ENCODE results near the gene NOLC1. TPM values are rescaled to one million over a fixed set of nuclear protein-coding genes. Genes with fewer than 3 reads are reported as not detected.

NOLC1 gene
- total RNA-seq, 3 donors from 2014 or later: 33.2 to 44.3 (median 40.1) TPM

GRCh38 chr10:102167861-102168260 is 15.7 kb downstream of the NOLC1 start:
- H3K4me3 ChIP-seq: no peak overlapping the region
- H3K9me3 ChIP-seq: no peaks in the 10 kb centered on the region
- ATAC-seq: no peak
- TF ChIP-seq, protein P1, sequence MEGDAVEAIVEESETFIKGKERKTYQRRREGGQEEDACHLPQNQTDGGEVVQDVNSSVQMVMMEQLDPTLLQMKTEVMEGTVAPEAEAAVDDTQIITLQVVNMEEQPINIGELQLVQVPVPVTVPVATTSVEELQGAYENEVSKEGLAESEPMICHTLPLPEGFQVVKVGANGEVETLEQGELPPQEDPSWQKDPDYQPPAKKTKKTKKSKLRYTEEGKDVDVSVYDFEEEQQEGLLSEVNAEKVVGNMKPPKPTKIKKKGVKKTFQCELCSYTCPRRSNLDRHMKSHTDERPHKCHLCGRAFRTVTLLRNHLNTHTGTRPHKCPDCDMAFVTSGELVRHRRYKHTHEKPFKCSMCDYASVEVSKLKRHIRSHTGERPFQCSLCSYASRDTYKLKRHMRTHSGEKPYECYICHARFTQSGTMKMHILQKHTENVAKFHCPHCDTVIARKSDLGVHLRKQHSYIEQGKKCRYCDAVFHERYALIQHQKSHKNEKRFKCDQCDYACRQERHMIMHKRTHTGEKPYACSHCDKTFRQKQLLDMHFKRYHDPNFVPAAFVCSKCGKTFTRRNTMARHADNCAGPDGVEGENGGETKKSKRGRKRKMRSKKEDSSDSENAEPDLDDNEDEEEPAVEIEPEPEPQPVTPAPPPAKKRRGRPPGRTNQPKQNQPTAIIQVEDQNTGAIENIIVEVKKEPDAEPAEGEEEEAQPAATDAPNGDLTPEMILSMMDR (IDR thresholded peaks at IDR 0.05): no peak
- DNase-seq: no peak
- intact Hi-C loops (cut with DNase I, micrococcal nuclease): loop anchor here in 1 of 2 donors (10.0 kb wide), 1 partner anchor 187 kb away; no protein-coding TSS in a partner anchor
- no peaks in the 10 kb centered on the region for H3K36me3 ChIP-seq (ENCODE audit: low read depth)
- H3K4me1 ChIP-seq (ENCODE audit: low read depth): no peaks in the 10 kb centered on the region

DNA sequence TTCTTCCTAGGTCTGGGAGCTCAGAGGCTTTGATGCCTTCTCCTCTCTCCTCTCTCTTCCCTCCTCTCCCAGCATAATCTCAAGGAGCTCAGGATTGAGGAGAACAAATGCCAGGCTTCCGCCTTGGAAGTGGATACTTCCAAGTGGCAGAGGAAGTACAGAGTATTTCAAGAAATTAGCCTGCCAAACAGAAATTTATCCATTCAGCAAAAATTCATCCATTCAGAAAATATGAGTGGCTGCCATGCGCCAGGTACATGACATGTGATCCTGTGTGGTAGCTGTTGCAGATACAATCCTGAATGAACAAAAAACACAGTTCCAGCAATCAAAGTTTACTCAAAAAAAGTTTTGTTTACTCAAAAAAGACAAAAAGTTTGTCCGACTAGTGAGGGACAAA is 18.4 kb downstream of the NOLC1 start:
- Histone ChIP-seq H3K9me3 (no peaks in the 10 kb centered on the region), H3K4me3 (no peak overlapping the region), H3K4me1 (ENCODE audit: low read depth) (no peaks in the 10 kb centered on the region), H3K36me3 (ENCODE audit: low read depth) (no peaks in the 10 kb centered on the region)
- intact Hi-C loops (cut with DNase I, micrococcal nuclease): no loop called here
- no peak for DNase-seq
- no peak for ATAC-seq
- TF ChIP-seq, protein P1 (IDR thresholded peaks at IDR 0.05): no peak

- DNase-seq (no peak), ATAC-seq (no peak)
- no peaks in the 10 kb centered on the region for H3K4me1 ChIP-seq (ENCODE audit: low read depth)
- H3K9me3 ChIP-seq: no peaks in the 10 kb centered on the region
- no peaks in the 10 kb centered on the region for H3K36me3 ChIP-seq (ENCODE audit: low read depth)
- intact Hi-C loops (cut with DNase I, micrococcal nuclease): no loop called here
- TF ChIP-seq, protein P1 (IDR thresholded peaks at IDR 0.05): no peak
- H3K4me3 ChIP-seq: no peak overlapping the region
Observed at GRCh38 chr10:102172288-102172687, 20.1 kb downstream of the NOLC1 start.

DNA sequence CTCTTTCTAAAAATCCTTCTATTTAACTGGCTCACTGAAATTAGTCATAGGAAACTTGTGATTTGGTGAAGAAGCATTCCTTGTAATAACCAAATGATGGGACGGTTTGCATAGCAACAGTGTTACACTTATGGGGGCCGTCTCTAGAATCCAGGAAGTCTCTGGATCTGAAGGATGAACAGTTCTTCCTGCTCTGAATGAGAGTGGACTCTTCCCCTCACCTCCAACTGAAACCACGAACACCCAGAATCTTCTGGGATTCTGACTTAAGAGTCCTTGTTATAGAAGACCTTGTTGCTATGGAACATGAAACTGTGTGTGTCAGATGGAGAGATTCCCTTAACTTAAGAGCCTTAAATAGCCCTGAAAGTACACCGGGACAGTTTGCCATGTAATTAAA is 23.2 kb downstream of the NOLC1 start:
- H3K4me3 ChIP-seq: no peak overlapping the region
- DNase-seq (no peak), ATAC-seq (no peak)
- TF ChIP-seq, protein P1 (IDR thresholded peaks at IDR 0.05): no peak
- intact Hi-C loops (cut with DNase I, micrococcal nuclease): no loop called here
- H3K9me3 ChIP-seq: no peaks in the 10 kb centered on the region
- no peaks in the 10 kb centered on the region for H3K4me1 ChIP-seq (ENCODE audit: low read depth)
- no peaks in the 10 kb centered on the region for H3K36me3 ChIP-seq (ENCODE audit: low read depth)

GRCh38 chr10:102184606-102185005 is 32.4 kb downstream of the NOLC1 start:
- H3K4me3 ChIP-seq: no peak overlapping the region
- peaks cover 2% of the 10 kb centered on the region for H3K9me3 ChIP-seq
- ATAC-seq (no peak), DNase-seq (no peak)
- H3K4me1 ChIP-seq (ENCODE audit: low read depth): peaks cover 14% of the 10 kb centered on the region
- no peaks in the 10 kb centered on the region for H3K36me3 ChIP-seq (ENCODE audit: low read depth)
- TF ChIP-seq, protein P1 (IDR thresholded peaks at IDR 0.05): no peak
- intact Hi-C loops (cut with DNase I, micrococcal nuclease): no loop called here

DNA sequence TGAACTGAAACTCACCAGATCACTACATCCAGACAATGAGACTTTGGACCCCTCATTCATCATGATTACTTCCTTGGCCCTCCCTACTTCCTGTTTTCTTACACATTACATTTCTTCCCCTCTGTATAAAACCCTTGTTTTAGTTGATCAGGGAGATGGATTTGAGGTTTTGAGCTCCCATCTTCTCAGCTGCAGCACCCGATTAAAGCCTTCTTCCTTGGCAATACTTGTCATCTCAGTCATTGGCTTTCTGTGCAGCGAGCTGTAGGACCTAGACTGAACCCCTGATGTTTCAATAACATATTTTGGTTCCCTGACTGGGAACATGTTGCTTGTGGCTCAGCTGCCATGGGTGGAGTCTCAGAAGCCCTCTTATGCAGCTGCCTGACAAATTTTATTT is 33.1 kb downstream of the NOLC1 start:
- peaks cover 15% of the 10 kb centered on the region for H3K4me1 ChIP-seq (ENCODE audit: low read depth)
- no peak for ATAC-seq
- H3K9me3 ChIP-seq: peaks cover 2% of the 10 kb centered on the region
- H3K4me3 ChIP-seq: no peak overlapping the region
- intact Hi-C loops (cut with DNase I, micrococcal nuclease): no loop called here
- TF ChIP-seq, protein P1 (IDR thresholded peaks at IDR 0.05): no peak
- DNase-seq: no peak
- no peaks in the 10 kb centered on the region for H3K36me3 ChIP-seq (ENCODE audit: low read depth)

All from mucosa of descending colon (tissue), 3 donors.